GM19372 (cell line): ENCODE data around the gene ANKH.

Experiments
- ATAC-seq: cut with Tn5 transposase; IDR thresholded peaks from one replicate; pipeline ENCODE4 v1.9.1; 2021; ENCODE audit warnings: mild to moderate bottlenecking, low read depth, moderate library complexity; ENCODE audit not compliant: unreplicated experiment

The ANKH gene

GRCh38 chr5:14743601-14744295 lies 127.8 kb downstream of the ANKH start:
- ATAC-seq = no peak

DNA sequence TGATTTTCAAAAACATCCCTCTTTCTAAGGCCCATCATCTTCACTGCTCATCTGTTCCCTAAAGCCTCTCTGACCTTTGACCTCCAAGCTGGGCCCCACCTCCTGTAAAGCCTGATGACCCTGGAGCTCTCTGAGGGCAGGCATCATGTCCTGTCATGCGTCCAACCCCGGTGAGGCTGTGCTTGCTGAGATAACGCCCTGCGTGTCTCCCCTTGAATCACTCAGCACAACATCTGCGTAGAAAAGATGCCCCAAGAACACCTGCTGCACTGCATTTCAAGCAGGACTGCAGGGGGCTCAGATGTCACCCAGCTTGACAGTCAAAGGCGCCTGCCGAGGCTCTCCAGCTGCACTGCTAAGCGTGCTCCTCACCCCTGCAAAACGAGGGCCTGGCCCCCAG lies 129.1 kb downstream of the ANKH start:
- ATAC-seq = no peak

- ATAC-seq = no peak
Measured at GRCh38 chr5:14741801-14742440, 129.7 kb downstream of the ANKH start.

GRCh38 chr5:14741131-14741530 lies 130.4 kb downstream of the ANKH start:
- no peak for ATAC-seq

DNA sequence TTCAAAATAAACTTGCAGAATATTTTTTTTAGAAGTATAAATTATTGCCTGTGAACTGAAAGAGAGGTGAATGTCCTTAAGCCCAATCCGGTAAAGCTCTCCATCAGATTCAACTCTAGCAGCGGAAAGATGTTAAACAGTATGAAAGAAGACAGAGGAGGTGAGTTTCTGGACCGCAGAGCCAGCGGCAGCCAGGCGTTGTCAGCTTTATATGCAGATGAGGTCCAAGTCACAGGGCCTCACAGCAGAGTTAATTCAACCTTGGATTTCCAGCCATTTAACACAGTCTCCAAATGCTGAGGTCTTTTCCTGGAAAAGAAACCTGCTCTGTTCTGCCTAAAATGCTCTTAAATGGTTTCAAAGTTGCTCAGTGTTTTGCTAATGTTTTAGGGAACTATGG lies 131.6 kb downstream of the ANKH start:
- no peak for ATAC-seq

DNA sequence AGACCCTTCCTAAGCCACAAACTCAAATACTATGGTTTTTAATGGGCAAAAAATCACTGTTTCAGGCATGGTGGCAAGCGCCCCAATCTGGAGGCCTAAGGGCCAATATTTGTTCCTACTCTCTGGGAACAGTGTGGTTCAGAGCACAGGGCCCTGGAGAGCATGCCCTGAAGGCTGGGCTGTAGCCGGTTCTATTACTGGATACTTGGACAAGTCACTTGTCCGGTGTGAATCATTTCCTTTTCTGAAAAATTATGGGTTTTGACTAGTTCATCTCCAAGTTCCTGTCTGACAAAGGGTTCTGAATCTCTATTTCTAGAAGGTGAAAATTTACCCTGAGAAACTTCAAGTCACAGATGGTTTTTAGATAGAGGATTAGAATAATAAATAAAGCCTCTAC lies 132.0 kb downstream of the ANKH start:
- no peak for ATAC-seq

- ATAC-seq = no peak
Measured at GRCh38 chr5:14738050-14738449, 133.5 kb downstream of the ANKH start.

DNA sequence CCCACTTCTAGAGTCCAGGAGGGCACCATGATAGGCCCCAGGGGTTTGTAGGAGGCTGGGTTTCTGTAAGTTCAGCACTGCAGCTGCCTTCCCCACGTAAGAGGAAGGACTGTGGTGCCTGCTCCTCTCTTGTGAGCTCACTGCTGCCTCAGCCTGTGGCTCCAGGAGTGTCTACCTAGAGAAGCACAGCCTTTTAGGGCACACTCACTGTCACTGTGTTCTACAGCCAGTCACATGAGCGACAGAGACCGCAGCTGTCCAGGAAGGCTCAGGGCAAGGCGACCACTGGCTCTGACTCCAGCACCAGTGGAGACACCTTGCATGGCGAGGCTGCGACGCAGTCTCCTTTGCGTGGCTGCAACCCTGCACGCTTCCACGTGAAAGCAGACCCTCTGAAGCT lies 134.3 kb downstream of the ANKH start:
- ATAC-seq = no peak

GRCh38 chr5:14735944-14736343 lies 135.6 kb downstream of the ANKH start:
- no peak for ATAC-seq

DNA sequence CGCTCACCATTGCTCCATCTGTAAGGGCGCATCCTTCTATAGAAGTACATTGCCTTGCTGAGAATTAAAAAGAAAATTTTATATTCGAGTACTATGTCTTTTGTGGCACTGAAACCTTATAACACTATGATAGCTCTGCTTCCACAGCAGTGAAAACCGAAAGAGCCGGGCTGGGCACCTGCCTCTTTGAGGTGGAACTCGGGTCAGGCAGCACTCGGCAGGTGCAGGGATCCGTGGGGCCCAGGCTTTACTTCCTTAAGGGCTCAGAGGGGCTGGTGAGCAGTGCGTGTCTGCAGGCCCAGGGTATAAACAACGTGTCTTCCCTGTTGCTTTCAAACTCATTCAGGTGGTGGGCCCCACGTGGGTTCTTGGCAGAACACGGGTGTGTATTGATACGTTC lies 137.2 kb downstream of the ANKH start:
- ATAC-seq = no peak

GRCh38 chr5:14733661-14734060 lies 137.9 kb downstream of the ANKH start:
- no peak for ATAC-seq

DNA sequence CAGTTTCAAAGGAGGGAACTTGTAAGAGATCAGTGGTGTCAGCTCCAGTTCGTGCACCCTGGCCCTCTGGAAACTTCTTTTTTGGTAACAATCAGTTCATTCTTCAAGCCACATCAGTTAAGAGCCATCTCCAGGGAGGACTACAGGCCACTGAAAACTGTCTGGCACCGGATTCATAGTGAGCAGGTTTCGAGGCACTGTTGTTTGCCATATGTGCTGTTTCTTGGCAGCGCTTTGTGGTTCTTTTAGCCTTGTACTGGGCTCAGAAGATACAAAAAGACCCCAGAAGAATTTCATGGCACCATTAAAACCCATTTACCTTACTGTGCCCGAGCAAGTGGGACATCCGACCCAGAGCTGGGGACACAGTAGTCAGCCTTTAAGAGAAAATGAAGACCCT lies 138.6 kb downstream of the ANKH start:
- ATAC-seq = no peak

GRCh38 chr5:14730881-14731280 lies 140.7 kb downstream of the ANKH start:
- ATAC-seq = no peak

GRCh38 chr5:14730466-14730865 lies 141.1 kb downstream of the ANKH start:
- ATAC-seq = no peak

- no peak for ATAC-seq
Measured at GRCh38 chr5:14729448-14730385, 141.9 kb downstream of the ANKH start.

DNA sequence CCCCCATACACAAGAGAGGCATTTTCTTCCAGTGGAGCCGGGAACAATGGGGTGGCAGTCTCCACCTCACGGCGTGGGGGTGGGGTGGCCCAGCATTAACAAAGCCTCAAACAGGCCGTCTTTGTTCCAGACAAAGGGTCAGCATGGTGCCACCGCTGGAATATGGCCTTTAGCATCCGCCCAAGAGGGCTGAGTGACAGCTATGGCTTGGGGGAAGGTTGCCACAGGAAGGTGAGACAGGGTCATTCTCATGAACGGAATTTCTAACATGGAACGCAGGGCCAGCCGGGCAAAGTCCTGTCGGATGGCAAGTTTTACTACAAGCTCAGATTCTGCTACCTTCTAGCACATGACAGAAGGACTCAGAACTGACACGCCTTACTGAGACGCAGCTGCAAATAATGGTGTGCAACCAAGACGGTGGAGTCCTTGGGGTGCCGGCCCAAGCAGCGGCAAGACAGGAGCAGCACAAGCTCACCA lies 143.1 kb downstream of the ANKH start:
- ATAC-seq = no peak

GRCh38 chr5:14727928-14728458 lies 143.6 kb downstream of the ANKH start:
- no peak for ATAC-seq

DNA sequence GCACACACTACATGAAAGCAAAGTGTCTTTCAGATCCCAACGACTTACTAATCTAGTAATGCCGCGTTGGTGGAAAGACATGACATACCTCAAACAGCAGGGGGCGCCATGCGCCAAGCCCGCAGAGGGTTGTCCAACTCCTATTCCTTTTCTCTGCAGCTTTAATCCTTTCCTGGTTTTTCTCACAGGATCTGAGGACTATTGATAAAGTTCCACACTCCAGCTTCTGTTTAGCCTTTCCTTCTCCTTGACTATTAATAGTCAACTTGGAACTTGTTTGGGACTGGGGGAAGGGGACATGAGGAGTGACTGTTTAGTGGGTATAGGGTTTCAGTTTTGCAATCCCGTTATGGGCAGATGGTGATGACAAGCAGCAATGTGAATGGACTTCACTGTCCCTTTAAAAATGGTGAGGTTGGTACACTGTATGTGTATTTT lies 144.1 kb downstream of the ANKH start:
- ATAC-seq = no peak

DNA sequence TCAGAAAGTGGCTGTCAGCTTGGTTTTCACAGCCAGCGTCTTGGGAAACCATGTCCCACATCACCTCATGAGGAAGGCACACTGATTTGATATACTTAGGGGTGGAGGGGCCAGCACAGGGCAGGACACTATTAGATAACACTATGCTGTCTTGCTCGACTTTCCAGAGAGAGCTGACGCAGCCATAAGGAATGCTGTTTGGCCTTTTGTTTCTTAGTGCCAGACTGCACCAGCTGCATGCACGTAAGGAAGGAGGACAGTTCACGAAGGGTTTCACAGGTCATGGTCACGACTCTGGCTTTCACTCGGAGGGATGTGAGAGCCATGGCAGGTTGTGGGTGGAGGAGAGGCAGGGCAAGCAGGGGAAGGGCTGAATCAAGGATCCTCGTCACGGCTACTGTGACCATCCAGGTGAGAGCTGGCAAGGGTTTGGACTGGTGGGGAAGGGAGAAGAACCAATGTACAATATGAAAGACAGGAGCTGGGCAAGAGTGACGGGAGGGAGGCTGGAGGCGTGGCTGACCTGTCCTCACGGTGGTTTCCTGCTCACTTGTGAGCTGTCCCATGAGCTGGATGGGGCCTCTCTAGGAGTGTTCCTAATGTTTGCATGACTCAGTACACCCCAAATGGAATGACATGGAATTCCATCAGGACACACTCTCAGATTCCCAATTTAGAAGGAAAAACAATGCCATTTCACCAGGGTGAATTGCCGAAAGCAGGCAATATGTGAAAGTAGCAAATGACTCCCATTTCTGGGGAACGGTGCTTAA lies 145.3 kb downstream of the ANKH start:
- ATAC-seq = no peak

DNA sequence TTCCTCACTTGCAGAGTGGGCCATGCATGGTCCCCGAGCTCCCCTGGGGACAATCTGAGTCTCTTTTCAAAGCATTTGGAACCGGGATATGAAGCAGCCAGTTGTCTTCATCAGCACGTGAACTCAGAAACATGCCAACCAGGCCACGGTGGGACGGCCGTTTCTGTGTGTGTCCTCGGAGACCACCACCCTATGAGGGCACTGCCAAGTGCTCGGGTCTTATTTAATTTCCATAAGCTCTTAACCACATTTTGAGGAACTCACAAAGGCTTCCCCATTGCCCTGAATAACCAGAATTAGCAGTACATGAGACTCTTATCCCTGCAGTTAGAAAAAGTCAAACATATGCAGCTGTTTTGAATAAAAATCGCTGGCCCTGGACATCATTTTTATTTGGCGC lies 146.9 kb downstream of the ANKH start:
- no peak for ATAC-seq
